ENCODE data around the gene SLC13A3. TPM values are rescaled to one million over a fixed set of nuclear protein-coding genes. Genes with fewer than 3 reads are reported as not detected.

The SLC13A3 gene
- total RNA-seq, 1 experiment from 2014 or later: 17.5 TPM

GRCh38 chr20:46580613-46581205 lies 70.5 kb downstream of the SLC13A3 start:
- no peak overlapping the region for H4K8ac ChIP-seq (replicated peaks; ENCODE audit: insufficient read length, low read depth, low read length)
- no peaks in the 10 kb centered on the region for H3K9me3 ChIP-seq (ENCODE audit: control insufficient read depth, low read depth, low read length)
- H3K4me2 ChIP-seq (ENCODE audit: insufficient read depth, insufficient read length, low read length): no peak overlapping the region
- H2BK20ac ChIP-seq (ENCODE audit: low read depth, low read length, poor library complexity, severe bottlenecking): no peak overlapping the region
- no peak overlapping the region for H3K27ac ChIP-seq (ENCODE audit: insufficient read length, low read depth, low read length)
- H3K14ac ChIP-seq (ENCODE audit: insufficient read depth, low read length): no peak overlapping the region
- Mint-ChIP-seq H3K4me1 (peaks cover 40 to 54% of the 10 kb centered on the region in 2 experiments), H3K4me3 (no peak overlapping the region), H3K27ac (no peak overlapping the region; a peak in 1 of 7 replicates), H3K36me3 (ENCODE audit: insufficient read depth in 1 of 3, low read depth in 3 of 3) (peaks cover 12 to 32% (median 17%) of the 10 kb centered on the region in 3 experiments), H3K9me3 (peaks cover 13 to 14% of the 10 kb centered on the region in 2 experiments), H3K27me3 (ENCODE audit: low read depth) (no peaks in the 10 kb centered on the region)
- H2BK5ac ChIP-seq (ENCODE audit: insufficient read length, low read length): no peak overlapping the region
- H4K5ac ChIP-seq (ENCODE audit: insufficient read length, low read depth, low read length): no peak overlapping the region
- H4K20me1 ChIP-seq (ENCODE audit: control insufficient read depth, insufficient read depth, insufficient read length): no peaks in the 10 kb centered on the region
- no peaks in the 10 kb centered on the region for H3K27me3 ChIP-seq (ENCODE audit: insufficient read depth, low read length)
- H3K56ac ChIP-seq (ENCODE audit: insufficient read length, low read depth, low read length): no peak overlapping the region
- H2BK120ac ChIP-seq (ENCODE audit: low read depth, low read length, poor library complexity, severe bottlenecking): no peak overlapping the region
- H3K18ac ChIP-seq (ENCODE audit: insufficient read length, low read depth, low read length): no peak overlapping the region
- H3K23me2 ChIP-seq (ENCODE audit: insufficient read length, low read depth, low read length, poor library complexity, severe bottlenecking): no peaks in the 10 kb centered on the region
- no peak overlapping the region for H2AFZ ChIP-seq (ENCODE audit: low read length)
- no peak for DNase-seq
- H3T11ph ChIP-seq (ENCODE audit: low read length): no peak overlapping the region
- H2BK12ac ChIP-seq (ENCODE audit: insufficient read length, low read depth, low read length): no peak overlapping the region
- TF ChIP-seq CTCF (conservative IDR thresholded peaks at IDR 0.05): no peak
- H3K4me1 ChIP-seq (ENCODE audit: insufficient read depth, low read length): peaks cover 6% of the 10 kb centered on the region
- no peak overlapping the region for H3K23ac ChIP-seq (ENCODE audit: insufficient read length, low read depth, low read length)
- no peak overlapping the region for H2AK5ac ChIP-seq (ENCODE audit: insufficient read length, low read length)
- no CpG with 5 or more reads among the region's 2 CpGs for WGBS (ENCODE audit: extremely low coverage, insufficient read length, low lambda C conversion rate)
- H2BK15ac ChIP-seq (ENCODE audit: low read depth, low read length): no peak overlapping the region
- H3K79me2 ChIP-seq (ENCODE audit: insufficient read depth, low read length): no peaks in the 10 kb centered on the region
- no peak overlapping the region for H4K91ac ChIP-seq (ENCODE audit: insufficient read length, low read depth, low read length)
- no peaks in the 10 kb centered on the region for H3K79me1 ChIP-seq (ENCODE audit: insufficient read depth, low read depth, low read length, poor library complexity, severe bottlenecking)
- H3K9ac ChIP-seq (ENCODE audit: extremely low read depth, insufficient read length, low read length): no peak overlapping the region
- no peak overlapping the region for H3K4ac ChIP-seq (ENCODE audit: low read depth, low read length)

Data from H9 (cell line).